GM13976 (cell line): ENCODE measurements around the gene RSAD1.

Experiments used
- DNase-seq: peaks from one replicate; pipeline ENCODE4 v3.0.0; 2012; ENCODE audit warnings: low spot score
- in situ Hi-C: fragments of 300-500 bp; cut with MboI; formaldehyde crosslinking; loops from one replicate; pipeline ENCODE4 v1.12.0; 2022; ENCODE audit warnings: low sequenced_read_pairs, mixed read lengths, inconsistent platforms; ENCODE audit not compliant: unreplicated experiment
- TF ChIP-seq, protein P1 (sequence below): IDR thresholded peaks from 2 replicates; pipeline ENCODE4 v1.5.1; 2012; ENCODE audit warnings: borderline replicate concordance, mild to moderate bottlenecking; ENCODE audit not compliant: insufficient read depth; ENCODE audit errors: extremely low read depth, missing control alignments, control extremely low read depth

Gene RSAD1

DNA sequence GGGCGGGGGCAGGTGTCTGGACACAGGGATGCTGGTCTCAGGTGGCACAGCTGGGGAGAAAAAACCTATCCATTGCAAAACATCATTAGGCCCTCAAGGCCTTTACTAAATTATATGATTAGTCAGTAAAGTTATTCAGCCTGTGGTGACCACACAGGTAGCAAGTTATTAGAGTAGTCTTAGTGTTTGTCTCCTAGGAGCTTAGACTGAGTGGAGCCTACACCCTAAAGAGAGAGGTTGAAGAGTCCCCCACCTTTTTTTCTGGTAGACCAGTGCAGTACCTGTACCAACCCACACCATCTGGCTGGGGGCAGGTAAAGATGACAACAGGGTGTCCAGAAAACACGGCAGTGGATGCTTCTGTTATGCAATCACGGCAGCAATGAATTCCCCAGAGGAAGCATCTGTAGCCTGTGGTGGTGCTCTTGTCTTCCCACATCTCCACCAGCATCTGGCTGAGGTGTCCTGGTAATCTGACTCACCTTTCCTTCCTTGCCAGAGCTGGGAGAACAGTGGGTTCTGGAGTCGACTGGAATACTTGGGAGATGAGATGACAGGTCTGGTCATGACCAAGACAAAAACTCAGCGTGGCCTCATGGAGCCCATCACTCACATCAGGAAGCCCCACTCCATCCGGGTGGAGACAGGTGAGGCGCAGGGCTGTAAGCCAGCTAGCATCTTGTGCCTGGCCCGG is 40.6 kb downstream of the RSAD1 start:
- in situ Hi-C loops = no loop called here
- no peak for DNase-seq
- TF ChIP-seq, protein P1, sequence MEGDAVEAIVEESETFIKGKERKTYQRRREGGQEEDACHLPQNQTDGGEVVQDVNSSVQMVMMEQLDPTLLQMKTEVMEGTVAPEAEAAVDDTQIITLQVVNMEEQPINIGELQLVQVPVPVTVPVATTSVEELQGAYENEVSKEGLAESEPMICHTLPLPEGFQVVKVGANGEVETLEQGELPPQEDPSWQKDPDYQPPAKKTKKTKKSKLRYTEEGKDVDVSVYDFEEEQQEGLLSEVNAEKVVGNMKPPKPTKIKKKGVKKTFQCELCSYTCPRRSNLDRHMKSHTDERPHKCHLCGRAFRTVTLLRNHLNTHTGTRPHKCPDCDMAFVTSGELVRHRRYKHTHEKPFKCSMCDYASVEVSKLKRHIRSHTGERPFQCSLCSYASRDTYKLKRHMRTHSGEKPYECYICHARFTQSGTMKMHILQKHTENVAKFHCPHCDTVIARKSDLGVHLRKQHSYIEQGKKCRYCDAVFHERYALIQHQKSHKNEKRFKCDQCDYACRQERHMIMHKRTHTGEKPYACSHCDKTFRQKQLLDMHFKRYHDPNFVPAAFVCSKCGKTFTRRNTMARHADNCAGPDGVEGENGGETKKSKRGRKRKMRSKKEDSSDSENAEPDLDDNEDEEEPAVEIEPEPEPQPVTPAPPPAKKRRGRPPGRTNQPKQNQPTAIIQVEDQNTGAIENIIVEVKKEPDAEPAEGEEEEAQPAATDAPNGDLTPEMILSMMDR = no peak

DNA sequence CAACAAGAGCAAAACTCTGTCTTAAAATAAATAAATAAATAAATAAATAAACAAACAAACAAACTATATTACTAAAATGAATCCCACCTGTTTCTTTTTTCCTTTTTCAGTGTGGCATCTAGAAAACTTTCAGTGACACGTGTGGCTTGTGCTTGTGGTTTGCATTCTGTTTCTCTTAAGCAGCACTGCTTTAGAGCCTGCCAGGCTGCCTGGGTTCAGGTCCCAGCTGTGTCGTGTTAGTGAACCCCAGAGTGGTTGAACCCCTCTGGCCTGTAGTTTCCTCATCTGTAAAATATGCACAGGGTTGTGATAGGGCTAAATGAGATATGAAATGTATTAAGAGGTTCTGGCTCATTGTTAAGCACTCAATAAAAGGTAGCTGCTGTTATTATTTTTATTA is 41.8 kb downstream of the RSAD1 start:
- TF ChIP-seq, protein P1 = no peak
- in situ Hi-C loops = no loop called here
- no peak for DNase-seq

DNA sequence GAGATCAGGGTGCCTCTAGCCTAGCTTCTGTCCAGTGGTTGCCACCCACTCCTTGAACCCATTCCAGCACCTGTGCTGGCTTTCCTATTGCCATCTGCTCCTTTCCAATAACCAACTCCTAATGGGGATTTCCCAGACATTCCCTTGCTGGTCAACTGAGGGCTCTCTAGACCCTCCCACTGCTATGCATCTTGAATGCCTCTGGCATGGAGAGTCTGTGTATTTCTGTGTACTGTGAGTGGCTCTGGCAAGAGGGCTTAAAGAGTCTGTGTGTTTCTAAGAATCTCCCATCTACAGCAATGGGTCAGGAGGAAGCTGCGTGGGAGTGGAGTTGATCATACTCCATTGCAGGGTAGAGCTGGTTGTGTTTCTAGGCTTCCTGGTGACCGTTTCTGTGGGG is 42.9 kb downstream of the RSAD1 start:
- DNase-seq = no peak
- TF ChIP-seq, protein P1 = no peak
- in situ Hi-C loops = no loop called here

DNA sequence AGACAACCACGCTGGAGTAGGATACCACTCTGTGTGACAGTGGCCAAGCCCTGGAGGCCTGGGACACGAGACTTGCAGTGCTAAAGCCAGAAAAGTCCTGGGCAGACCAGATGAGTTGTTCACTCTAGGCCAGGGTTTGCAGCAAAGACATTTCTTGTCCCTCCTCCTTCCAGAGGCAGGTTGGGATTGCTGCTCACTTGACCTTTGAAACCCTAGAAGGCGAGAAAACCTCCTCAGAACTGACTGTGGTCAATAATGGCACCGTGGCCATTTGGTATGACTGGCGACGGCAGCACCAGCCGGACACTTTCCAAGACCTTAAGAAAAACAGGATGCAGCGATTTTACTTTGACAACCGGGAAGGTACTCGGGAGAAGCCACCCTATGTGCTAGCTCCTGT is 44.1 kb downstream of the RSAD1 start:
- TF ChIP-seq, protein P1 = no peak
- in situ Hi-C loops = no loop called here
- no peak for DNase-seq

DNA sequence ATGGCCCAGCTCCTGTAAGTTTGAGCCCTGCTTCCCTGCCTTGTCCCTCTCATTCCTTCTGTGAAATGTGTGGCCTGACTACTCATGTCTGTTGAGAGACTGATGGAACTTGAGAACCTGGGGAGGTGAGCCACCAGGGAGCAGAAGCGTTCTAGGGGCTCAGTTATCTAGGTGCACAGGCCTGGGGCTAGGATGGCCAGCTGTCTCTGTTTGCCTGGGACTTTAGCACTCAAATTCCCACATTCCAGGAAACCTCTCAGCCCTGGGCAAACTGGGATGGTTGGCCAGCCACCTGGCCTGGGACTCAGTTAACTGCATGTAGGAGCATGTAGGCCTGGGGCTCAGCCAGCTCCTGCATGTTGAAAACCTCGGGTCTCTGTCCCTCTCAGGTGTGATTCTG is 44.5 kb downstream of the RSAD1 start:
- TF ChIP-seq, protein P1 = no peak
- DNase-seq = no peak
- in situ Hi-C loops = no loop called here

DNA sequence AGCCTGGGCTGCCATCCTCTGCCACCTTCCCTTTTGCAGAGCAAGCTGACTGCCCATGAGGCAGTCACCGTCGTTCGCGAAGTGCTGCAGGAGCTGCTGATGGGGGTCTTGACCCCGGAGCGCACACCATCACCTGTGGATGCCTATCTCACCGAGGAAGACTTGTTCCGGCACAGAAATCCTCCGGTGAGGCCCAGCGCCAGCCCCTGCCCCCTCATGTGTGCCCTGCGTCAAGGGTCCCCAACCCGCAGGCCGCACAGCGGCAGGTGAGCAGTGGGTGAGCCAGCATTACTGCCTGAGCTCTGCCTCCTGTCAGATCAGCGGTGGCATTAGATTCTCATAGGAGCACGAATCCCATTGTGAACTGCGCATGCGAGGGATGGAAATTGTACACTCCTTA is 46.2 kb downstream of the RSAD1 start:
- in situ Hi-C loops = no loop called here
- TF ChIP-seq, protein P1 = no peak
- DNase-seq = no peak
